HCT116 (cell line): ENCODE measurements around the gene LMO7. TPM values are rescaled to one million over a fixed set of nuclear protein-coding genes. Genes with fewer than 3 reads are reported as not detected.

Experiments
- ATAC-seq: fragments of 200-7000 bp; cut with Tn5 transposase; 2 replicates; pipeline ENCODE4 v1.9.1; 2020; ENCODE audit warnings: mild to moderate bottlenecking, moderate library complexity
- BruUV-seq: library from RNA; stranded (reverse); fragments of 400-500 nt; replicated peaks from 2 replicates; lab custom pipeline; 2021; lab: Mats Ljungman, UMichigan
- CTCF ChIA-PET: fragments of 300-600 bp; sonication (Branson Sonifier 250); formaldehyde crosslinking; loops from one replicate; lab custom pipeline; 2021; ENCODE audit warnings: antibody characterized with exemption; lab: Charles Lee
- POLR2A ChIA-PET: fragments of 300-600, 350-600 bp; sonication (Branson Sonifier 250); formaldehyde crosslinking; loops from one replicate; lab custom pipeline; 2021; ENCODE audit warnings: antibody characterized with exemption; lab: Charles Lee
- RAD21 ChIA-PET, 2 experiments: fragments of 300-600 bp; sonication (Branson Sonifier 250); formaldehyde crosslinking; loops; one replicate each; lab custom pipeline; 2023; ENCODE audit warnings: low total read pairs in 2 of 2; ENCODE audit not compliant: uncharacterized antibody in 2 of 2, unreplicated experiment in 2 of 2, low non-redundant PET in 1 of 2; lab: Charles Lee
- DNase-seq: peaks from one replicate; pipeline ENCODE4 v3.0.0-alpha.2; 2010; ENCODE audit warnings: low read depth, low spot score
- H2AFZ ChIP-seq: fragments of 200-600 bp; shearing (Covaris generic), sonication (generic); 2 replicates; pipeline ENCODE4 v1.6.1; 2017; ENCODE audit warnings: low read depth, mixed run types, mixed read lengths, antibody characterized with exemption, low read length; ENCODE audit not compliant: poor library complexity, severe bottlenecking
- H3K27ac ChIP-seq: 2 replicates; pipeline ENCODE4 v1.5.1; 2012; ENCODE audit warnings: low read depth, low read length
- H3K27me3 ChIP-seq: fragments of 200-600 bp; sonication (generic); 2 replicates; pipeline ENCODE4 v1.6.1; 2016; ENCODE audit warnings: mixed run types, low read length, mixed read lengths; ENCODE audit not compliant: insufficient read depth
- H3K36me3 ChIP-seq, 2 experiments: fragments of 200-500 bp in 1 of 2; fragments of 200-600 bp in 1 of 2; sonication (Bioruptor generic) in 1 of 2; sonication (generic) in 1 of 2; 2 replicates each; pipeline versions ENCODE4 v1.5.1 to v1.6.1; 2014 to 2016; ENCODE audit warnings: low read length in 2 of 2, inconsistent platforms in 1 of 2, mixed read lengths in 1 of 2, mixed run types in 1 of 2; ENCODE audit not compliant: insufficient read depth in 2 of 2, control insufficient read depth in 1 of 2
- H3K4me1 ChIP-seq, 2 experiments: fragments of 200-600 bp in 1 of 2; sonication (generic) in 1 of 2; 2 replicates each; pipeline versions ENCODE4 v1.5.1 to v1.6.1; 2012 to 2017; ENCODE audit warnings: low read length in 2 of 2, inconsistent platforms in 1 of 2, mild to moderate bottlenecking in 1 of 2, mixed read lengths in 1 of 2, mixed run types in 1 of 2, moderate library complexity in 1 of 2; ENCODE audit not compliant: insufficient read depth in 2 of 2, control insufficient read depth in 1 of 2
- H3K4me2 ChIP-seq: fragments of 200-600 bp; sonication (generic); 2 replicates; pipeline ENCODE4 v1.6.1; 2017; ENCODE audit warnings: mixed run types, low read length, mixed read lengths
- H3K4me3 ChIP-seq, 2 experiments: fragments of 200-600 bp in 1 of 2; sonication (generic) in 1 of 2; replicated peaks in 1 of 2; 2 replicates each; pipeline ENCODE4 v1.5.1; 2011 to 2016; ENCODE audit warnings: low read length in 2 of 2, control low read depth in 1 of 2, low read depth in 1 of 2, mild to moderate bottlenecking in 1 of 2, mixed read lengths in 1 of 2, mixed run types in 1 of 2
- H3K79me2 ChIP-seq: fragments of 200-600 bp; sonication (generic); 2 replicates; pipeline ENCODE4 v1.6.1; 2017; ENCODE audit warnings: mild to moderate bottlenecking, mixed run types, low read length, moderate library complexity, mixed read lengths; ENCODE audit not compliant: insufficient read depth
- H3K9ac ChIP-seq: fragments of 200-600 bp; sonication (generic); 2 replicates; pipeline ENCODE4 v1.6.1; 2016; ENCODE audit warnings: low read length, mixed read lengths
- H3K9me2 ChIP-seq: fragments of 200-600 bp; sonication (generic), shearing (Covaris generic); 2 replicates; pipeline ENCODE4 v1.6.1; 2017; ENCODE audit warnings: mixed run types, mild to moderate bottlenecking, moderate library complexity; ENCODE audit not compliant: insufficient read depth
- H3K9me3 ChIP-seq, 2 experiments: fragments of 200-500 bp in 1 of 2; fragments of 200-600 bp in 1 of 2; sonication (Bioruptor generic) in 1 of 2; sonication (generic) in 1 of 2; 2 replicates each; pipeline ENCODE4 v1.6.1; 2014 to 2017; ENCODE audit warnings: low read length in 2 of 2, mixed read lengths in 2 of 2, inconsistent platforms in 1 of 2, low read depth in 1 of 2, mild to moderate bottlenecking in 1 of 2, mixed run types in 1 of 2, moderate library complexity in 1 of 2; ENCODE audit not compliant: control insufficient read depth in 1 of 2, insufficient read depth in 1 of 2
- H4K20me1 ChIP-seq: fragments of 200-600 bp; sonication (generic), shearing (Covaris generic); 2 replicates; pipeline ENCODE4 v1.6.1; 2017; ENCODE audit warnings: mixed run types, mild to moderate bottlenecking, moderate library complexity; ENCODE audit not compliant: insufficient read depth
- CEBPB ChIP-seq: IDR thresholded peaks from 2 replicates; pipeline ENCODE4 v1.6.1; 2012; ENCODE audit warnings: low read depth
- CTCF ChIP-seq, 3 experiments: fragments of 200-600 bp in 1 of 3; sonication (generic) in 1 of 3; IDR thresholded peaks in 2 of 3; conservative IDR thresholded peaks in 1 of 3; 2 replicates each; pipeline ENCODE4 v1.5.1; 2012 to 2017; ENCODE audit warnings: low read depth in 2 of 3, low read length in 2 of 3, antibody characterized with exemption in 1 of 3, borderline replicate concordance in 1 of 3, control low read depth in 1 of 3, mild to moderate bottlenecking in 1 of 3, mixed read lengths in 1 of 3, mixed run types in 1 of 3, moderate library complexity in 1 of 3; ENCODE audit not compliant: insufficient read depth in 1 of 3
- EGR1 ChIP-seq: IDR thresholded peaks from 2 replicates; pipeline ENCODE4 v1.6.1; 2012; ENCODE audit warnings: low read depth
- EZH2phosphoT487 ChIP-seq: fragments of 200-600 bp; IDR thresholded peaks from 2 replicates; pipeline ENCODE4 v1.6.1; 2018; ENCODE audit warnings: antibody characterized with exemption, borderline replicate concordance
- FOSL1 ChIP-seq: IDR thresholded peaks from 2 replicates; pipeline ENCODE4 v1.6.1; 2012; ENCODE audit warnings: low read depth
- JUND ChIP-seq: IDR thresholded peaks from 2 replicates; pipeline ENCODE4 v1.6.1; 2012
- POLR2A ChIP-seq: IDR thresholded peaks from 2 replicates; pipeline ENCODE4 v1.7.0; 2011; ENCODE audit warnings: borderline replicate concordance; ENCODE audit not compliant: insufficient read depth, insufficient read length; ENCODE audit errors: extremely low read depth
- POLR2AphosphoS5 ChIP-seq: IDR thresholded peaks from 2 replicates; pipeline ENCODE4 v1.6.1; 2011; ENCODE audit warnings: mild to moderate bottlenecking, low read depth, low read length, moderate library complexity
- RAD21 ChIP-seq: IDR thresholded peaks from 2 replicates; pipeline ENCODE4 v1.6.1; 2012; ENCODE audit warnings: low read depth, mild to moderate bottlenecking
- SIN3A ChIP-seq: IDR thresholded peaks from 2 replicates; pipeline ENCODE4 v1.6.1; 2012; ENCODE audit warnings: low read depth
- YY1 ChIP-seq: IDR thresholded peaks from 2 replicates; pipeline ENCODE4 v1.6.1; 2011; ENCODE audit warnings: low read length, low read depth, moderate library complexity, mild to moderate bottlenecking; ENCODE audit not compliant: insufficient replicate concordance; ENCODE audit errors: extremely low read depth
- ZBTB33 ChIP-seq: IDR thresholded peaks from 2 replicates; pipeline ENCODE4 v1.6.1; 2011; ENCODE audit warnings: mild to moderate bottlenecking, low read length, moderate library complexity; ENCODE audit not compliant: insufficient replicate concordance; ENCODE audit errors: extremely low read depth
- ZFX ChIP-seq: fragments of 450-650 bp; IDR thresholded peaks from 2 replicates; pipeline ENCODE4 v1.6.1; 2017
- ZNF274 ChIP-seq: fragments of 200-500 bp; sonication (Bioruptor generic); IDR thresholded peaks from 2 replicates; pipeline ENCODE4 v1.6.1; 2014; ENCODE audit warnings: mild to moderate bottlenecking, low read depth, low read length, inconsistent platforms
- intact Hi-C: fragments of 100-400 bp; cut with micrococcal nuclease; formaldehyde crosslinking; loops from 2 replicates; pipeline ENCODE4 v1.10.0; 2022
- total RNA-seq: library from RNA; stranded (reverse); gene quantifications from one replicate; pipeline ENCODE4 v1.2.1, GENCODE V29; 2021; ENCODE audit not compliant: unreplicated experiment

The LMO7 gene
- total RNA-seq, 1 experiment from 2014 or later = 8.1 TPM

DNA sequence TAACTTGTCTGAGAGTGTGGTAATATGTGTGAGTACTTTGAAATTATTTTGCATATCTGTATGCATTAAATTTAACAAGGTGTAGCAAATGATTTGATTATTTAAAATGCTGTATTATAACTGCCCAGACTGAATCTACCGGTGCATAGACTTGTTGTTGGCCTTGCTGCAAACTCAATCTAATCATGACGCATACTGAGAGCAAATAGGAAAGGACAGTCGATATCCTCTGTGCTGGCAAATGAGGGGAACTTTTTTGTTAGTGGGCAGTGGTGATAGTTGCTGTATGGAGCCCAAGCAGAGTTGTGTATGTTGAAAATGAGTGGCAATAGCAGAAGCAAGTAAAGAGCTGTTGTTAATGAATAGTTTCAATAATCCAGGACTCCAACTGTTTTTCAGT is 127.4 kb downstream of the LMO7 start (continued):
- TF ChIP-seq CTCF (IDR thresholded peaks at IDR 0.05 in 2 of 3, conservative IDR thresholded peaks at IDR 0.05 in 1 of 3; ENCODE audit: borderline replicate concordance in 1 of 3, insufficient read depth in 1 of 3, low read depth in 2 of 3, low read length in 2 of 3) = no peak
- no peak for TF ChIP-seq POLR2AphosphoS5
- TF ChIP-seq SIN3A = no peak
- TF ChIP-seq ZBTB33 = no peak
- TF ChIP-seq CEBPB = no peak

- Histone ChIP-seq H3K79me2 (no peaks in the 10 kb centered on the region), H3K4me3 (no peak overlapping the region), H4K20me1 (no peaks in the 10 kb centered on the region), H3K36me3 (no peaks in the 10 kb centered on the region), H3K9ac (no peak overlapping the region), H3K9me2 (no peaks in the 10 kb centered on the region), H2AFZ (no peak overlapping the region), H3K27ac (no peak overlapping the region), H3K4me1 (peaks cover 0 to 17% of the 10 kb centered on the region in 2 experiments; a peak in 3 of 4 replicates), H3K27me3 (no peaks in the 10 kb centered on the region), H3K9me3 (no peaks in the 10 kb centered on the region), H3K4me2 (no peak overlapping the region)
- ChIA-PET RAD21 (no interaction called here), POLR2A (no interaction called here), CTCF (no interaction called here)
- no TSS peak for BruUV-seq
- DNase-seq = no peak
- intact Hi-C loops = no loop called here
- ATAC-seq = no peak
- TF ChIP-seq FOSL1 (no peak), CTCF (IDR thresholded peaks at IDR 0.05 in 2 of 3, conservative IDR thresholded peaks at IDR 0.05 in 1 of 3; ENCODE audit: borderline replicate concordance in 1 of 3, insufficient read depth in 1 of 3, low read depth in 2 of 3, low read length in 2 of 3) (no peak), POLR2A (no peak), EZH2phosphoT487 (no peak), SIN3A (no peak), CEBPB (no peak), YY1 (no peak), ZNF274 (no peak), ZFX (no peak), EGR1 (no peak), POLR2AphosphoS5 (no peak), JUND (no peak), RAD21 (no peak)
Observed at GRCh38 chr13:75764251-75764925, 128.3 kb downstream of the LMO7 start.
